Hepatocyte (in vitro differentiated cells): ENCODE data around the gene PLD3. TPM values are rescaled to one million over a fixed set of nuclear protein-coding genes. Genes with fewer than 3 reads are reported as not detected.

Experiments used
- DNase-seq: peaks from one replicate; pipeline ENCODE4 v3.0.0-alpha.2; 2016; ENCODE audit warnings: low spot score
- H2AFZ ChIP-seq: fragments of 200-600 bp; sonication (generic); 2 replicates; pipeline ENCODE4 v1.6.0; 2016; ENCODE audit warnings: antibody characterized with exemption, mild to moderate bottlenecking
- H3K27ac ChIP-seq: fragments of 200-600 bp; sonication (generic); 2 replicates; pipeline ENCODE4 v1.5.1; 2016; ENCODE audit warnings: mild to moderate bottlenecking
- H3K27me3 ChIP-seq: fragments of 200-600 bp; sonication (generic); 2 replicates; pipeline ENCODE4 v1.6.1; 2016
- H3K36me3 ChIP-seq: fragments of 200-600 bp; sonication (generic); replicated peaks from 2 replicates; pipeline ENCODE4 v1.5.1; 2016; ENCODE audit warnings: low read depth; ENCODE audit not compliant: insufficient read depth
- H3K4me1 ChIP-seq: fragments of 200-600 bp; sonication (generic); 2 replicates; pipeline ENCODE4 v1.5.1; 2016; ENCODE audit warnings: mild to moderate bottlenecking, moderate library complexity; ENCODE audit not compliant: insufficient read depth
- H3K4me2 ChIP-seq: fragments of 200-600 bp; sonication (generic); 2 replicates; pipeline ENCODE4 v1.6.0; 2016
- H3K4me3 ChIP-seq: fragments of 200-600 bp; sonication (generic); 2 replicates; pipeline ENCODE4 v1.5.1; 2016; ENCODE audit warnings: mild to moderate bottlenecking
- H3K79me2 ChIP-seq: fragments of 200-600 bp; sonication (generic); 2 replicates; pipeline ENCODE4 v1.6.0; 2017; ENCODE audit warnings: mild to moderate bottlenecking
- H3K9me2 ChIP-seq: fragments of 200-600 bp; sonication (generic); replicated peaks from 2 replicates; pipeline ENCODE4 v1.6.0; 2017; ENCODE audit warnings: mild to moderate bottlenecking; ENCODE audit not compliant: insufficient read depth
- H3K9me3 ChIP-seq: fragments of 200-600 bp; sonication (generic); 2 replicates; pipeline ENCODE4 v1.5.1; 2016; ENCODE audit warnings: low read depth, mild to moderate bottlenecking
- H4K20me1 ChIP-seq: fragments of 200-600 bp; sonication (generic); 2 replicates; pipeline ENCODE4 v1.6.0; 2016; ENCODE audit warnings: mild to moderate bottlenecking; ENCODE audit not compliant: insufficient read depth, poor library complexity, severe bottlenecking
- EZH2 ChIP-seq: fragments of 200-600 bp; sonication (generic); IDR thresholded peaks from 2 replicates; pipeline ENCODE4 v1.6.1; 2016; ENCODE audit warnings: antibody characterized with exemption, mild to moderate bottlenecking, borderline replicate concordance
- EZH2phosphoT487 ChIP-seq: fragments of 200-600 bp; sonication (generic); IDR thresholded peaks from one replicate; pipeline ENCODE4 v1.6.1; 2018; ENCODE audit warnings: antibody characterized with exemption, mild to moderate bottlenecking, low read depth, moderate library complexity; ENCODE audit not compliant: unreplicated experiment, severe bottlenecking
- WGBS: methylation state at CpG from one replicate; pipeline ENCODE4 v1.1.6; 2016; ENCODE audit warnings: low lambda C conversion rate; ENCODE audit errors: missing lambda C conversion rate; 5-methylcytosine and 5-hydroxymethylcytosine counted together
- polyA plus RNA-seq: library from polyadenylated mRNA; unstranded; fragments of >200 nt; fragmentation: Nextera tagmentation; extraction: Ambion mirVana; gene quantifications from 2 replicates; pipeline ENCODE4 v1.2.1, GENCODE V29; 2016
- total RNA-seq: library from RNA; depleted of rRNA; stranded (reverse); fragments of >200 nt; gene quantifications from 2 replicates; pipeline ENCODE4 v1.2.3, GENCODE V29; 2014
- TF ChIP-seq, protein P1 (sequence below): fragments of 200-600 bp; sonication (generic); IDR thresholded peaks from 2 replicates; pipeline ENCODE4 v1.5.1; 2016; ENCODE audit warnings: antibody characterized with exemption, mild to moderate bottlenecking; ENCODE audit not compliant: poor library complexity

Gene PLD3
- total and polyA plus RNA-seq, 2 experiments from 2014 or later = 805 to 1,297 TPM

DNA sequence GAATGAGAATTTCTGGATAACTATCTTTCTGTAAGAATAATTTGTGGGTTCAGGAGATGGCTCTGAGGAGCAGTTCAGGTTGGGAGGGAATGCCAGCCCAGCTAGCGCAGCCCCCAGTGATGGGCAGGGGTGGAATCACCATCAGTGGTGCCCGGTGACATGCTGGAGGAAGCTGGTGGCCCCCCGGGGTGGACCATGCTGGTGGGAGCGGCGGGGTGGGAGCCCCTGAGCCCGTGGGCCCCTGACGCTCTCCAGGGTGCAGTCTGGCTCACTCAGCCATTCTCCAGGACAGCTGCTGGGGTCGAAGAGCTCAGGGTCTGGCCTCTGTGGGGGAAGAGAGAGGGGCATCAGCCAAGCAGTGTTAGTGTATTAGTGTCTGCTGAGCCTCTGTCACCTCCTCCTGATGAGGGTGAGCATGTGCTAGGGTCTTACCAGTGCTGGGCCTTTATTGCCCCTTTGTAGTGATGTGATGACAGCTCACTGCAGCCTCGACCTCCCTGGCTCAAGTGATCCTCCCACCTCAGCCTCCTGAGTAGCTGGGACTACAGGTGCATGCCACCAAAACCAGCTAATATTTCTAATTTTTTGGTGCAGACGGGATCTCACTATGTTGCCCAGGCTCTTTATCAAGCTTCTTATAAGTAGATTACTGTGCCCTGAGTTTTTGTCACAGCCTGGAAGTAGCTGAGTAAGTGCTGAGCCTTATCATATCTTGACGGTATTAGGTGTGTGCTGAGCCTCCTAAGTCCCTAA, 31.1 kb downstream of the PLD3 start:
- 92% methylated on average over 11 of the region's 11 CpGs for WGBS
- Histone ChIP-seq H3K4me1 (no peaks in the 10 kb centered on the region), H3K4me2 (no peak overlapping the region), H3K4me3 (no peak overlapping the region), H2AFZ (no peak overlapping the region), H3K36me3 (no peaks in the 10 kb centered on the region), H3K27me3 (no peaks in the 10 kb centered on the region), H3K9me2 (no peaks in the 10 kb centered on the region), H3K9me3 (no peaks in the 10 kb centered on the region), H3K79me2 (no peaks in the 10 kb centered on the region), H3K27ac (no peak overlapping the region), H4K20me1 (no peaks in the 10 kb centered on the region)
- TF ChIP-seq, protein P1, sequence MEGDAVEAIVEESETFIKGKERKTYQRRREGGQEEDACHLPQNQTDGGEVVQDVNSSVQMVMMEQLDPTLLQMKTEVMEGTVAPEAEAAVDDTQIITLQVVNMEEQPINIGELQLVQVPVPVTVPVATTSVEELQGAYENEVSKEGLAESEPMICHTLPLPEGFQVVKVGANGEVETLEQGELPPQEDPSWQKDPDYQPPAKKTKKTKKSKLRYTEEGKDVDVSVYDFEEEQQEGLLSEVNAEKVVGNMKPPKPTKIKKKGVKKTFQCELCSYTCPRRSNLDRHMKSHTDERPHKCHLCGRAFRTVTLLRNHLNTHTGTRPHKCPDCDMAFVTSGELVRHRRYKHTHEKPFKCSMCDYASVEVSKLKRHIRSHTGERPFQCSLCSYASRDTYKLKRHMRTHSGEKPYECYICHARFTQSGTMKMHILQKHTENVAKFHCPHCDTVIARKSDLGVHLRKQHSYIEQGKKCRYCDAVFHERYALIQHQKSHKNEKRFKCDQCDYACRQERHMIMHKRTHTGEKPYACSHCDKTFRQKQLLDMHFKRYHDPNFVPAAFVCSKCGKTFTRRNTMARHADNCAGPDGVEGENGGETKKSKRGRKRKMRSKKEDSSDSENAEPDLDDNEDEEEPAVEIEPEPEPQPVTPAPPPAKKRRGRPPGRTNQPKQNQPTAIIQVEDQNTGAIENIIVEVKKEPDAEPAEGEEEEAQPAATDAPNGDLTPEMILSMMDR = no peak
- no peak for DNase-seq

DNA sequence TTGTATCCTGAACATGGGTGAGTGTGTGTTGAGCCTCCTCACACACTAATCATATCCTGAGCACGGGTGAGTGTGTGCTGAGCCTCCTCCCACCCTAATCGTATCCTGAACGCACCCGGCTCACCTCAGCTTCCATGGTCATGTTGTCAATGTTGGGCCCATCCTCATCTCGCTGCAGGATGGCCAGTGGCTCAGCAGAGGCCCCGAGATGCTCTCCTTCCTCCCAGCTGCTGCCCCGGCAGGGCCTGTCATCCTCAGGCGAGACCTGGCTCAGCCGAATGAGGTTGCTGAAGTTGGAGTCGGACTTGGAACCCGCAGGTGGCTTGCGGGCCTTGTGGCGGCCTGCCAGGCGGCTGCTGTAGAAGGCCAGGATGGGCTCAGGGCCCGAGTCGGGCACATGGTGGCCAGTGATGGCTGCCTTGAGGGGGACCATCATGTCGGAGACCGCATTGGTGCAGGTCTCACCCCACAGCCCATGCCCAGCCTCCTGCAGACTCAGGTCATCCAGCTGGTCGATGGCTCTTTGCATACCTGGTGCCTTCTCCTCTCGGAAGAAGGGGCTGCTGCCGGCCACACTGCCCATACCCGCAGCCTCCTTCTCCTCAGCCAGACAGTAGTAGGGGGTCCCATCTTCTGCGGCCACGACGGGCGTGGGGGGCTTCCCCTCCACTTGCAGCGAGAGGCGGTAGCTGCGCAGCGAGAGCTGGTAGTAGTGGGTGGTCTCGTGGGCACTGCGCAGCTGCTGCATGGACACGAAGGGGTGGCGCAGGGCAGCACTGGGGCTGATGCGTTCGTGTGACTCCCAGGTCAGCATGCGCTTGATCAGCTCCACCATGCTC, 31.9 kb downstream of the PLD3 start:
- no peaks in the 10 kb centered on the region for H3K27me3 ChIP-seq
- no peaks in the 10 kb centered on the region for H3K36me3 ChIP-seq
- 93% methylated on average over 37 of the region's 37 CpGs for WGBS
- DNase-seq = no peak
- H3K79me2 ChIP-seq = no peaks in the 10 kb centered on the region
- H2AFZ ChIP-seq = no peak overlapping the region
- no peaks in the 10 kb centered on the region for H4K20me1 ChIP-seq
- no peak overlapping the region for H3K27ac ChIP-seq
- no peaks in the 10 kb centered on the region for H3K9me2 ChIP-seq
- no peak overlapping the region for H3K4me3 ChIP-seq
- no peaks in the 10 kb centered on the region for H3K4me1 ChIP-seq
- H3K4me2 ChIP-seq = no peak overlapping the region
- TF ChIP-seq EZH2phosphoT487 (no peak), EZH2 (no peak)
- TF ChIP-seq, protein P1 = no peak
- H3K9me3 ChIP-seq = no peaks in the 10 kb centered on the region

DNA sequence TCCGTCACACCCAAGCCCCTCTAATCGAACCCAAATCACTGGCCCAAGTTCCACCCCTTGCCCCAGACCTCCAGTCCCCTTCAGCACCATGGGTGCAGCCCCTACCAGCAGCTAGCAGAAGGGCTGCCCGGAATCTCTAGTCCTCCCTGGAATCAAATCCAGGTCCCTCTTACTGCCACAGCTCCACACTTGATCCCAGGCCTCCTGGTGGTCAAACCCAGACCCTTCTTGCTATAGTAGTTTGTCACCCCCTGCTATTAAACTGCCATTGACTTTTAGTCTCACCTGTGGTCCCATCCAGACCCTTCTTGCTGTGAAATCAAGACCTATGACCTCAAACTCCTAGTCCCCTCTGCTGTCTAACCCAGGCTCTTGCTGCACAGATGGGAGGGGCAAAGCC, 32.8 kb downstream of the PLD3 start:
- no peaks in the 10 kb centered on the region for H3K9me2 ChIP-seq
- no peaks in the 10 kb centered on the region for H3K27me3 ChIP-seq
- H3K79me2 ChIP-seq = no peaks in the 10 kb centered on the region
- H3K9me3 ChIP-seq = no peaks in the 10 kb centered on the region
- DNase-seq = no peak
- WGBS = 93% methylated on average over 3 of the region's 3 CpGs
- no peak overlapping the region for H3K4me3 ChIP-seq
- H4K20me1 ChIP-seq = no peaks in the 10 kb centered on the region
- TF ChIP-seq EZH2phosphoT487 (no peak), EZH2 (no peak)
- TF ChIP-seq, protein P1 = no peak
- no peaks in the 10 kb centered on the region for H3K36me3 ChIP-seq
- no peak overlapping the region for H2AFZ ChIP-seq
- no peaks in the 10 kb centered on the region for H3K4me1 ChIP-seq
- H3K4me2 ChIP-seq = no peak overlapping the region
- no peak overlapping the region for H3K27ac ChIP-seq
